A673 (cell line): Measurements from ENCODE around the gene PBX1.

ENCODE experiments used
- CTCF ChIP-seq: fragments of 300-800, 200-600 bp; sonication (generic); conservative IDR thresholded peaks from 2 replicates; pipeline ENCODE4 v1.5.1; 2017; ENCODE audit warnings: low read depth, mild to moderate bottlenecking, antibody characterized with exemption, low read length, moderate library complexity, mixed read lengths
- EZH2 ChIP-seq: fragments of 200-600 bp; sonication (generic); IDR thresholded peaks from 2 replicates; pipeline ENCODE4 v1.6.1; 2017; ENCODE audit warnings: borderline replicate concordance, low read depth, mild to moderate bottlenecking, mixed read lengths, antibody characterized with exemption, low read length; ENCODE audit not compliant: poor library complexity, severe bottlenecking

DNA sequence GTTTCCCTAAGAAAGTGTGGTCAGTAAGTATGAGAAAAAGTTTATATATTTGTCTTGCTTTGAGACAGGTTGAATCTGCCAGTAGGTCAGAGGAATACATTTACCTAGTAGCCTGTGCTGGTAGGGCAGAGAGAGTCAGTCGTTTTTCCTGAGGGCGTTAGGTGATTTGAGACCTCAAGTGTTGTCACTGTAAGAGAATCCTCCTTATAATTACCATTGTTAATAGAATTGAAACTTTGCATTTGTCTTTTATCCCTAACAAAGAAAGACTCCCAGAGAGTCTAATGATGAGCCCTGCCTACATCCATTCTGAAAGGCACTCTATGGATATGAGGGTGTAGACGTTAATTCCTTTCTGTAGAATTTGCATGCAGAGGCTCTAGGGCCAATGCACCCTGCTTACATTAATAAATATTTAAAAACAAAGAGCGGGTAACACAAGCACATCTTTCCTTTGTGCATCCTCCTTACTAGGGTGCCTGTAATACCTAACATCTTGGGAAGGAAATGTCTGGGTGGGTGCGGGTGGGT, 16.4 kb downstream of the PBX1 start:
- TF ChIP-seq CTCF (no peak), EZH2 (no peak)
